Dermis blood vessel endothelial cell (primary cell): Measurements from ENCODE around the gene CAPN7. TPM values are rescaled to one million over a fixed set of nuclear protein-coding genes. Genes with fewer than 3 reads are reported as not detected.

Experiments used
- DNase-seq: peaks from one replicate; pipeline ENCODE4 v3.0.0; 2010
- total RNA-seq: library from RNA; depleted of rRNA; stranded (reverse); fragments of >200 nt; gene quantifications from 2 replicates; pipeline ENCODE4 v1.2.3, GENCODE V29; 2014

Gene CAPN7
- total RNA-seq, 1 donor from 2014 or later, result 43.9 TPM

DNA sequence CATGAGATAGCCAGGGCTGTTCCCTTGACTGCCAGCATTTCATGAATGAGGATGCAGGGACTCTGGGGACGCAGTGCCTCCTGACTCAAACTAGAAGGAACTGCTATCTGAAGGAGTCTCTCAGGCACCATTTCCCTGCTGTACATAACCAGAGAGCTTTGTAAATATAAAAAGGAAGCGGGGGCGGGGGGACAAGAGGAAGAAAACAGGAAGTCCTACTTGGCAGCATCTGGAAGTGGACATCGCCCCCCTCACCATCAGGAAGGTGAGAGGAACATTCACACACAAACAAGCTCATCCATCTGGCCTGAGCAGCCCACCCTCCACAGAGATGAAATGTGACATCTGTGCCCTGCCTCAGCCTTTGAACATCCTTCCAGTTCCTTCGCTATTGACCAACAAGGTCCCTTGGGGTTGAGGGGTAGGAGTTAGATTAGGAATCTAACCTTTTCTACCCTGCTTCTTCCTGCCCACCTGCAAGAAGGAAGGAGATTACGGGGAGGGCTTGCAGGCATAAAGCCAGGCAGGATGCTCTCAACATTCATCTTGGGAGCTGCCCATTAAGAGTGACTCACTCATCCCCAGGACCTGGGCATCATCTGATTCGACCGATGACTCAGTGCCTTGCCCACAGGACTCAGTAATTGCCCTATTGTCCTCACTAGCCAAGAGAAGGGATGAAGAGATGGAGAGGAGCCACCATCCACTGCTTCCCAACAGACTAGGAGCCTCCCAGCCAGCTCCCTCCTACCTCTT is 94.5 kb downstream of the CAPN7 start:
- DNase-seq, result peak; percentile 97

DNA sequence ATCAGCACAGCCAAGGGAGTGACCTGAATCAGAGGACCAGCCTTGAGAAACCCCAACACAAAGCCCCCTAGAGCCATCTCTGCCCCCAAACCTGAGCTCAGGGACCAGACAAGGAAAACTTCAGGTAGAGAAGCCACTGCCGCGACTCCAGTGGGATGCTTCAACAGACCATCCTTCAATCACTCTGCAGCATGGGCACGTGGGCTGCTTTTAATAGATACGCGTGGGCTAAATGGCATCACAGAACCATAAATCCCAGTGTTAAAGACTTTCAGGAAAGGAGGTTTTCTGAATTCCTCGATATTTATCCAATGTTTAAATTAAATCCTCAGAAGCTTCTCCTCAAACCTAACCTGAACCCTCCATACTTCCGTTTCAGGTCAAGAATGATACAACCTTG is 95.7 kb downstream of the CAPN7 start:
- DNase-seq, result no peak

Other genes starting within 250 kb of the CAPN7 start
- 25.4 and 34.0 TPM in 2 replicates for gene MRPS25, start 140.9 kb upstream of the CAPN7 start, total RNA-seq
- gene RBSN, start 107.1 kb upstream of the CAPN7 start, total RNA-seq, result 25.4 and 28.2 TPM in 2 replicates
- gene SH3BP5, start 126.3 kb downstream of the CAPN7 start, total RNA-seq, result 134 and 145 TPM in 2 replicates
- gene METTL6, start 221.3 kb downstream of the CAPN7 start, total RNA-seq, result 25.4 and 28.2 TPM in 2 replicates
- 23.6 and 25.7 TPM in 2 replicates for gene EAF1, start 221.4 kb downstream of the CAPN7 start, total RNA-seq